Panc1 (cell line): ENCODE results near the gene USP6NL. TPM values are rescaled to one million over a fixed set of nuclear protein-coding genes. Genes with fewer than 3 reads are reported as not detected.
A peak's percentile ranks its signal among the peaks of the same experiment; 100 is the strongest.

Experiments
- ATAC-seq: fragments of 200-7000 bp; cut with Tn5 transposase; 2 replicates; pipeline ENCODE4 v1.9.1; 2020; ENCODE audit warnings: mild to moderate bottlenecking, moderate library complexity
- BruUV-seq: library from RNA; stranded (reverse); fragments of 400-500 nt; replicated peaks from 2 replicates; lab custom pipeline; 2021; lab: Mats Ljungman, UMichigan
- CTCF ChIA-PET: fragments of 300-600 bp; sonication (Branson Sonifier 250); formaldehyde crosslinking; loops from one replicate; lab custom pipeline; 2022; ENCODE audit warnings: antibody characterized with exemption; lab: Charles Lee
- POLR2A ChIA-PET: fragments of 300-600 bp; sonication (Branson Sonifier 250); formaldehyde crosslinking; loops from one replicate; lab custom pipeline; 2022; ENCODE audit warnings: antibody characterized with exemption; lab: Charles Lee
- DNase-seq: peaks from one replicate; pipeline ENCODE4 v3.0.0-alpha.2; 2010; ENCODE audit warnings: low read depth, low spot score
- H3K27ac ChIP-seq: 2 replicates; pipeline ENCODE4 v1.5.1; 2011; ENCODE audit warnings: mild to moderate bottlenecking, low read length, inconsistent platforms
- H3K27me3 ChIP-seq: fragments of 200-500 bp; sonication (Bioruptor generic); 2 replicates; pipeline ENCODE4 v1.6.0; 2014; ENCODE audit warnings: low read length, inconsistent platforms; ENCODE audit not compliant: control insufficient read depth, insufficient read depth
- H3K36me3 ChIP-seq: fragments of 200-500 bp; sonication (Bioruptor generic); 2 replicates; pipeline ENCODE4 v1.5.1; 2014; ENCODE audit warnings: inconsistent platforms, mild to moderate bottlenecking, low read length, moderate library complexity; ENCODE audit not compliant: control insufficient read depth, insufficient read depth
- H3K4me1 ChIP-seq: 2 replicates; pipeline ENCODE4 v1.5.1; 2011; ENCODE audit warnings: inconsistent platforms, mild to moderate bottlenecking, low read length, moderate library complexity; ENCODE audit not compliant: control insufficient read depth, insufficient read depth
- H3K4me3 ChIP-seq, 2 experiments: 2 replicates each; pipeline ENCODE4 v1.5.1; 2011 to 2012; ENCODE audit warnings: low read depth in 2 of 2, low read length in 2 of 2, mild to moderate bottlenecking in 2 of 2, inconsistent platforms in 1 of 2, moderate library complexity in 1 of 2
- H3K9me3 ChIP-seq: fragments of 200-500 bp; sonication (Bioruptor generic); 2 replicates; pipeline ENCODE4 v1.5.1; 2014; ENCODE audit warnings: low read depth, mild to moderate bottlenecking, inconsistent platforms, low read length, moderate library complexity; ENCODE audit not compliant: control insufficient read depth, insufficient read depth
- POLR2AphosphoS5 ChIP-seq: IDR thresholded peaks from 2 replicates; pipeline ENCODE4 v1.6.1; 2012; ENCODE audit warnings: mild to moderate bottlenecking, low read depth, low read length, moderate library complexity
- REST ChIP-seq, 2 experiments: IDR thresholded peaks; 2 replicates each; pipeline ENCODE4 v1.6.1; 2011 to 2012; ENCODE audit warnings: low read depth in 2 of 2, control low read depth in 1 of 2, low read length in 1 of 2, mild to moderate bottlenecking in 1 of 2, moderate library complexity in 1 of 2; ENCODE audit not compliant: insufficient read depth in 1 of 2
- SIN3A ChIP-seq: IDR thresholded peaks from 2 replicates; pipeline ENCODE4 v1.6.1; 2012; ENCODE audit warnings: low read depth, mild to moderate bottlenecking, low read length, moderate library complexity, borderline replicate concordance; ENCODE audit not compliant: insufficient read depth
- TCF7L2 ChIP-seq: IDR thresholded peaks from 2 replicates; pipeline ENCODE4 v1.6.1; 2011; ENCODE audit warnings: mild to moderate bottlenecking, low read depth, low read length, inconsistent platforms
- in situ Hi-C: cut with HindIII; loops from 2 replicates; pipeline ENCODE4 v1.10.0; 2016; ENCODE audit warnings: low sequenced_read_pairs, low pct_unique_long_range_greater_than_20kb
- intact Hi-C: fragments of 100-400 bp; cut with micrococcal nuclease; formaldehyde crosslinking; loops from one replicate; pipeline ENCODE4 v1.10.0; 2022; ENCODE audit not compliant: unreplicated experiment
- total RNA-seq: library from RNA; stranded (reverse); gene quantifications from one replicate; pipeline ENCODE4 v1.2.1, GENCODE V29; 2021; ENCODE audit not compliant: unreplicated experiment
- TF ChIP-seq, protein P1 (sequence below): fragments of 450-650 bp; IDR thresholded peaks from 2 replicates; pipeline ENCODE4 v1.5.1; 2017; ENCODE audit warnings: mild to moderate bottlenecking

Gene USP6NL
- total RNA-seq, 1 experiment from 2014 or later, result 13.9 TPM

DNA sequence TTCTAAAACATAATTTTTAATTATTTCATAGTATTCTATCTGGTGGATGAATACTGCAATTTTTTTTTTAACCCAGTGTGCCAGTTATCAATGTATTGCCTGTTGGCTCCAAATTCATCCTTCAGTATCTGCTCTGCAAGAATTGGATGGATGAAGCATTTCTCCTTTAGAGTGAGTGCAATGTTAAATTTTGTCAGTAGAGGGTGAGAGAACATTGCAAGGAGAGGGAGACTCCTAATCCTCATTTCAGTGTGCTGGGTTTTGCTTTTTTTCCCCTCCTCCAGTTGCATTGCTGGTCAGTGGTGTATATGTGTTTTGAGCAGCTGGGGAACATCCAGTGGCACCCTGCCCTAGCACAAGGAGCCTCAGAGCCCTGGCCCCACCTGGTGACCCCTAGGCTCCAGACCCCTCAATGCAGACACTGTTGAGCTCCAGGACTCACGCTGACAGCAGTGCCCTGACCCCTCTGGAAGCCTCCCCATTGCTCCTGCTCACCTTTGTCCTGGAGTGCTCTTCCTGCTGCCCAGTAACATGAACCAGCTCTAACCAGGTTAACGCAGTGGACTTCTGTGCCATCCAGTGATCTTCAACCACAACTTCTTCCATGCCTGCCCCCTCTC is 199.4 kb downstream of the USP6NL start:
- H3K4me1 ChIP-seq, result no peaks in the 10 kb centered on the region
- in situ Hi-C loops (no loop called here), intact Hi-C loops (no loop called here)
- CTCF ChIA-PET, result interaction anchor here (0.6 kb wide), 1 partner anchor 427 kb away, joined by 3 read pairs; no protein-coding TSS in a partner anchor
- no peak overlapping the region for H3K4me3 ChIP-seq
- TF ChIP-seq, protein P1, sequence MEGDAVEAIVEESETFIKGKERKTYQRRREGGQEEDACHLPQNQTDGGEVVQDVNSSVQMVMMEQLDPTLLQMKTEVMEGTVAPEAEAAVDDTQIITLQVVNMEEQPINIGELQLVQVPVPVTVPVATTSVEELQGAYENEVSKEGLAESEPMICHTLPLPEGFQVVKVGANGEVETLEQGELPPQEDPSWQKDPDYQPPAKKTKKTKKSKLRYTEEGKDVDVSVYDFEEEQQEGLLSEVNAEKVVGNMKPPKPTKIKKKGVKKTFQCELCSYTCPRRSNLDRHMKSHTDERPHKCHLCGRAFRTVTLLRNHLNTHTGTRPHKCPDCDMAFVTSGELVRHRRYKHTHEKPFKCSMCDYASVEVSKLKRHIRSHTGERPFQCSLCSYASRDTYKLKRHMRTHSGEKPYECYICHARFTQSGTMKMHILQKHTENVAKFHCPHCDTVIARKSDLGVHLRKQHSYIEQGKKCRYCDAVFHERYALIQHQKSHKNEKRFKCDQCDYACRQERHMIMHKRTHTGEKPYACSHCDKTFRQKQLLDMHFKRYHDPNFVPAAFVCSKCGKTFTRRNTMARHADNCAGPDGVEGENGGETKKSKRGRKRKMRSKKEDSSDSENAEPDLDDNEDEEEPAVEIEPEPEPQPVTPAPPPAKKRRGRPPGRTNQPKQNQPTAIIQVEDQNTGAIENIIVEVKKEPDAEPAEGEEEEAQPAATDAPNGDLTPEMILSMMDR, result peak; percentile 14; the same call in 1 of the 2 replicates
- no peak for TF ChIP-seq SIN3A
- no peak overlapping the region for H3K27ac ChIP-seq
- no peaks in the 10 kb centered on the region for H3K27me3 ChIP-seq
- BruUV-seq, result no TSS peak
- no peaks in the 10 kb centered on the region for H3K9me3 ChIP-seq
- POLR2A ChIA-PET, result no interaction called here
- DNase-seq (no peak), ATAC-seq (no peak)
- H3K36me3 ChIP-seq, result no peaks in the 10 kb centered on the region

DNA sequence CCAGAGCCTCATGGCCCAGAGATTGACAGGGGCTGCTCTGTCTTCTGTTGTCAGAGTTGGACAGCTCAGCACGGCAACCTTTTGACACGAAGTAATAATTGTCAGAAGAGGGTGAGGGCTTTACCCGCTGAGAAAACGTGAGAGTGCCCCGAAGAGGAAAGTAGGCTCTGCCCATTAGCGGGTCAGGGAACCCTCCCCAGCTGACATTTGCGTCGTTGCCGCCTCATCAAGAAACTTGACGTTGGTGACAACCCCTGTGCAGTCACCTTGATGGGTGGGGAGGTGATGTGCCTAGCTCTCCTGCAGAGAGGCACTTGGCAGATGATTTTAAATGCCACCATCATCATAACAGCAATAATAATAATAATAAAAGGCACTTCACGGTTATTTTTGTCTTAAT is 202.1 kb downstream of the USP6NL start:
- intact Hi-C loops, result no loop called here
- H3K4me1 ChIP-seq, result no peaks in the 10 kb centered on the region
- in situ Hi-C loops, result no loop called here
- no peaks in the 10 kb centered on the region for H3K36me3 ChIP-seq
- H3K9me3 ChIP-seq, result no peaks in the 10 kb centered on the region
- no peak for ATAC-seq
- no peak overlapping the region for H3K4me3 ChIP-seq
- no peaks in the 10 kb centered on the region for H3K27me3 ChIP-seq
- no TSS peak for BruUV-seq
- H3K27ac ChIP-seq, result no peak overlapping the region
- DNase-seq, result no peak
- ChIA-PET CTCF (no interaction called here), POLR2A (no interaction called here)
- TF ChIP-seq POLR2AphosphoS5 (no peak), TCF7L2 (no peak)
- TF ChIP-seq, protein P1, result no peak

- in situ Hi-C loops (no loop called here), intact Hi-C loops (no loop called here)
- Histone ChIP-seq H3K27ac (no peak overlapping the region), H3K9me3 (no peaks in the 10 kb centered on the region), H3K4me3 (no peak overlapping the region), H3K27me3 (no peaks in the 10 kb centered on the region), H3K4me1 (no peaks in the 10 kb centered on the region), H3K36me3 (no peaks in the 10 kb centered on the region)
- TF ChIP-seq POLR2AphosphoS5 (no peak), TCF7L2 (no peak), SIN3A (no peak), REST (IDR thresholded peaks at IDR 0.05; ENCODE audit: insufficient read depth in 1 of 2, low read depth in 2 of 2, low read length in 1 of 2) (no peak)
- TF ChIP-seq, protein P1, result no peak
- ATAC-seq (no peak), DNase-seq (no peak)
- POLR2A ChIA-PET, result no interaction called here
- BruUV-seq, result no TSS peak
- CTCF ChIA-PET, result no interaction called here
These were observed 203.5 kb downstream of the USP6NL start for GRCh38 chr10:11407939-11408338.
